H9 (cell line): Measurements from ENCODE around the gene RTP3. TPM values are rescaled to one million over a fixed set of nuclear protein-coding genes. Genes with fewer than 3 reads are reported as not detected.

ENCODE experiments used
- DNase-seq: peaks from one replicate; pipeline ENCODE4 v3.0.0-alpha.2; 2017
- H2AFZ ChIP-seq: one replicate; pipeline ENCODE4 v1.6.1; 2013; ENCODE audit warnings: mild to moderate bottlenecking, low read length, control low read depth, moderate library complexity
- H2AK5ac ChIP-seq: 2 replicates; pipeline ENCODE4 v1.6.1; 2013; ENCODE audit warnings: low read length, control low read depth, mixed read lengths; ENCODE audit not compliant: insufficient read length
- H2BK120ac ChIP-seq: one replicate; pipeline ENCODE4 v1.6.1; 2013; ENCODE audit warnings: low read depth, mild to moderate bottlenecking, low read length, control low read depth, inconsistent platforms; ENCODE audit not compliant: poor library complexity, severe bottlenecking
- H2BK12ac ChIP-seq: 2 replicates; pipeline ENCODE4 v1.6.1; 2013; ENCODE audit warnings: low read length, control low read depth, mixed read lengths, low read depth; ENCODE audit not compliant: insufficient read length
- H2BK15ac ChIP-seq: 2 replicates; pipeline ENCODE4 v1.6.1; 2013; ENCODE audit warnings: low read depth, low read length, control low read depth
- H2BK20ac ChIP-seq: one replicate; pipeline ENCODE4 v1.6.1; 2013; ENCODE audit warnings: low read depth, mild to moderate bottlenecking, low read length, control low read depth, inconsistent platforms; ENCODE audit not compliant: poor library complexity, severe bottlenecking
- H2BK5ac ChIP-seq: 2 replicates; pipeline ENCODE4 v1.6.1; 2013; ENCODE audit warnings: low read length, control low read depth, mixed read lengths; ENCODE audit not compliant: insufficient read length
- H3K14ac ChIP-seq: 2 replicates; pipeline ENCODE4 v1.6.1; 2013; ENCODE audit warnings: low read length, control low read depth; ENCODE audit not compliant: insufficient read depth
- H3K18ac ChIP-seq: 2 replicates; pipeline ENCODE4 v1.6.1; 2013; ENCODE audit warnings: low read depth, mild to moderate bottlenecking, mixed read lengths, low read length, control low read depth; ENCODE audit not compliant: insufficient read length
- H3K23ac ChIP-seq: 2 replicates; pipeline ENCODE4 v1.6.1; 2013; ENCODE audit warnings: low read length, control low read depth, mixed read lengths, low read depth; ENCODE audit not compliant: insufficient read length
- H3K23me2 ChIP-seq: 2 replicates; pipeline ENCODE4 v1.6.1; 2013; ENCODE audit warnings: low read depth, mild to moderate bottlenecking, mixed read lengths, low read length, control low read depth; ENCODE audit not compliant: insufficient read length, poor library complexity, severe bottlenecking
- H3K27ac ChIP-seq: 2 replicates; pipeline ENCODE4 v1.5.1; 2013; ENCODE audit warnings: low read length, control low read depth, mixed read lengths, low read depth; ENCODE audit not compliant: insufficient read length
- H3K27me3 ChIP-seq: 2 replicates; pipeline ENCODE4 v1.6.1; 2013; ENCODE audit warnings: low read length, control low read depth, inconsistent platforms; ENCODE audit not compliant: insufficient read depth
- H3K4ac ChIP-seq: 2 replicates; pipeline ENCODE4 v1.6.1; 2013; ENCODE audit warnings: low read depth, mild to moderate bottlenecking, control low read depth, inconsistent platforms, low read length, moderate library complexity
- H3K4me1 ChIP-seq: 2 replicates; pipeline ENCODE4 v1.6.1; 2013; ENCODE audit warnings: low read length, control low read depth, inconsistent platforms; ENCODE audit not compliant: insufficient read depth
- H3K4me2 ChIP-seq: 2 replicates; pipeline ENCODE4 v1.6.1; 2013; ENCODE audit warnings: low read length, control low read depth, mixed read lengths; ENCODE audit not compliant: insufficient read length, insufficient read depth
- H3K56ac ChIP-seq: 2 replicates; pipeline ENCODE4 v1.6.1; 2013; ENCODE audit warnings: low read depth, mild to moderate bottlenecking, mixed read lengths, low read length, control low read depth; ENCODE audit not compliant: insufficient read length
- H3K79me1 ChIP-seq: 2 replicates; pipeline ENCODE4 v1.6.1; 2013; ENCODE audit warnings: low read depth, mild to moderate bottlenecking, moderate library complexity, low read length, control low read depth, inconsistent platforms; ENCODE audit not compliant: insufficient read depth, poor library complexity, severe bottlenecking
- H3K79me2 ChIP-seq: 2 replicates; pipeline ENCODE4 v1.6.1; 2013; ENCODE audit warnings: low read length, control low read depth, inconsistent platforms; ENCODE audit not compliant: insufficient read depth
- H3K9ac ChIP-seq: 2 replicates; pipeline ENCODE4 v1.6.1; 2013; ENCODE audit warnings: low read length, control low read depth, mixed read lengths; ENCODE audit not compliant: insufficient read length; ENCODE audit errors: extremely low read depth
- H3K9me3 ChIP-seq: one replicate; pipeline ENCODE4 v1.6.1; 2013; ENCODE audit warnings: low read depth, low read length, inconsistent platforms; ENCODE audit not compliant: control insufficient read depth
- H3T11ph ChIP-seq: one replicate; pipeline ENCODE4 v1.6.1; 2013; ENCODE audit warnings: mild to moderate bottlenecking, low read length, control low read depth, inconsistent platforms
- H4K20me1 ChIP-seq: one replicate; pipeline ENCODE4 v1.6.1; 2013; ENCODE audit not compliant: control insufficient read depth, insufficient read length, insufficient read depth
- H4K5ac ChIP-seq: 2 replicates; pipeline ENCODE4 v1.6.1; 2013; ENCODE audit warnings: low read depth, mild to moderate bottlenecking, mixed read lengths, low read length, control low read depth; ENCODE audit not compliant: insufficient read length
- H4K8ac ChIP-seq: replicated peaks from 2 replicates; pipeline ENCODE4 v1.6.1; 2013; ENCODE audit warnings: low read length, control low read depth, mixed read lengths, low read depth; ENCODE audit not compliant: insufficient read length
- H4K91ac ChIP-seq: 2 replicates; pipeline ENCODE4 v1.6.1; 2013; ENCODE audit warnings: low read depth, mild to moderate bottlenecking, moderate library complexity, mixed read lengths, low read length, control low read depth; ENCODE audit not compliant: insufficient read length
- H3K27ac Mint-ChIP-seq, 3 experiments: 2 replicates in 2 of 3; 3 replicates in 1 of 3; pipeline ENCODE4 v1.8.0; 2020 to 2021; ENCODE audit warnings: mixed read lengths in 3 of 3, mild to moderate bottlenecking in 1 of 3, moderate library complexity in 1 of 3
- H3K27me3 Mint-ChIP-seq: 2 replicates; pipeline ENCODE4 v1.8.0; 2021; ENCODE audit warnings: low read depth, mild to moderate bottlenecking, moderate library complexity, mixed read lengths
- H3K36me3 Mint-ChIP-seq, 3 experiments: 2 replicates in 2 of 3; 3 replicates in 1 of 3; pipeline ENCODE4 v1.8.0; 2020 to 2021; ENCODE audit warnings: low read depth in 3 of 3, mixed read lengths in 3 of 3; ENCODE audit not compliant: insufficient read depth in 1 of 3
- H3K4me1 Mint-ChIP-seq, 2 experiments: 2 replicates each; pipeline ENCODE4 v1.8.0; 2020; ENCODE audit warnings: mixed read lengths in 2 of 2
- H3K4me3 Mint-ChIP-seq, 2 experiments: 2 replicates in 1 of 2; 3 replicates in 1 of 2; pipeline ENCODE4 v1.8.0; 2020 to 2021; ENCODE audit warnings: mild to moderate bottlenecking in 2 of 2, mixed read lengths in 2 of 2, moderate library complexity in 1 of 2
- H3K9me3 Mint-ChIP-seq, 2 experiments: 2 replicates in 1 of 2; 3 replicates in 1 of 2; pipeline ENCODE4 v1.8.0; 2020; ENCODE audit warnings: mild to moderate bottlenecking in 2 of 2, mixed read lengths in 2 of 2, moderate library complexity in 1 of 2
- WGBS: extraction: QIAGEN DNeasy Blood & Tissue Kit; methylation state at CpG from one replicate; pipeline ENCODE4 v1.1.7; 2013; ENCODE audit warnings: missing lambda C conversion rate, low lambda C conversion rate, mixed read lengths; ENCODE audit not compliant: insufficient read length; ENCODE audit errors: extremely low coverage; 5-methylcytosine and 5-hydroxymethylcytosine counted together
- total RNA-seq: library from RNA; stranded (reverse); gene quantifications from 2 replicates; pipeline ENCODE4 v1.2.1, GENCODE V29; 2021
- TF ChIP-seq, protein P1 (sequence below): fragments of 200-600 bp; sonication (generic); conservative IDR thresholded peaks from 3 replicates; pipeline ENCODE4 v1.8.0; 2021; ENCODE audit warnings: antibody characterized with exemption, mild to moderate bottlenecking

The RTP3 gene
- total RNA-seq, 1 experiment from 2014 or later, result not detected

DNA sequence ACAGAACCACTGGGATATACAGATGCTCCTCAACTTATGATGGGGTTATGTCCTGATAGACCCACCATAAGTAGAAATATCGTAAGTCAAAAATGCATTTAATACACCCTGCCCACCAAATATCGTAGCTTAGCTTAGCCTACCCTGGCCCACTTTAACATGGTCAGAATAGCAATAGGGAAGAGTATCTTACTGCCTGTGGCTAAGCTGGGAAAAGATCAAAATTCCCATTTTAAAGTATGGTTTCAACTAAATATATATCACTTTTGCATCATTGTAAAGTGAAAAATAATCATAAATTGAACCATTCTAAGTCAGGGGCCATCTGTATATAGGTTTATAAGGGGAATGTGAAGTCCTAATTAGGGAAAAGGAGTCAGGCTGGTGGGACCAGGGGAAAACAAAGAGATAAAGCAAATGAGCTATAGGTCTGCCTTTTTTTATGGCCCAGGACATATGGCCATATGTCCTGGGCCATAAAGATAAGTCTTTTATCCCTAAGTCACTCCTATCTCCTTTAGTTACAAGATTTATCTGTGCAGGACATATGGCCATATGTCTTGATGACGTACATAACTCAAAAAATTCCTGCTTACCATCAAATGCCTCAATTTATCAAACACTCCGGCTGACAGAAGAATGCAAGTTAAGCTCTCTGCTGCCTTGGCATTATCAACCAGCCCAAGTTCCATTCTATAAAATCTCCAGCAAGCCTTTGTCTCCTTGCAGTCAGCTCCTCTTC lies 11.2 kb downstream of the RTP3 start:
- Histone ChIP-seq H4K8ac (no peak overlapping the region), H3K4ac (no peak overlapping the region), H2BK120ac (no peak overlapping the region), H2AK5ac (no peak overlapping the region), H3K79me1 (no peaks in the 10 kb centered on the region), H4K5ac (no peak overlapping the region), H2AFZ (no peak overlapping the region), H3T11ph (no peak overlapping the region), H2BK5ac (no peak overlapping the region), H3K14ac (no peak overlapping the region), H3K27ac (no peak overlapping the region), H3K23ac (no peak overlapping the region), H3K9ac (no peak overlapping the region), H3K4me2 (no peak overlapping the region), H2BK20ac (no peak overlapping the region), H3K27me3 (no peaks in the 10 kb centered on the region), H4K20me1 (no peaks in the 10 kb centered on the region), H2BK15ac (no peak overlapping the region), H2BK12ac (no peak overlapping the region), H4K91ac (no peak overlapping the region), H3K23me2 (no peaks in the 10 kb centered on the region), H3K9me3 (no peaks in the 10 kb centered on the region), H3K79me2 (no peaks in the 10 kb centered on the region), H3K4me1 (peaks cover 18% of the 10 kb centered on the region), H3K18ac (no peak overlapping the region), H3K56ac (no peak overlapping the region)
- Mint-ChIP-seq H3K4me3 (no peak overlapping the region), H3K36me3 (peaks cover 0 to 3% (median 0%) of the 10 kb centered on the region in 3 experiments; a peak in 3 of 7 replicates), H3K27me3 (peaks cover 9% of the 10 kb centered on the region), H3K27ac (no peak overlapping the region), H3K4me1 (peaks cover 25 to 34% of the 10 kb centered on the region in 2 experiments), H3K9me3 (peaks cover 0 to 2% of the 10 kb centered on the region in 2 experiments; a peak in 1 of 5 replicates)
- TF ChIP-seq, protein P1, sequence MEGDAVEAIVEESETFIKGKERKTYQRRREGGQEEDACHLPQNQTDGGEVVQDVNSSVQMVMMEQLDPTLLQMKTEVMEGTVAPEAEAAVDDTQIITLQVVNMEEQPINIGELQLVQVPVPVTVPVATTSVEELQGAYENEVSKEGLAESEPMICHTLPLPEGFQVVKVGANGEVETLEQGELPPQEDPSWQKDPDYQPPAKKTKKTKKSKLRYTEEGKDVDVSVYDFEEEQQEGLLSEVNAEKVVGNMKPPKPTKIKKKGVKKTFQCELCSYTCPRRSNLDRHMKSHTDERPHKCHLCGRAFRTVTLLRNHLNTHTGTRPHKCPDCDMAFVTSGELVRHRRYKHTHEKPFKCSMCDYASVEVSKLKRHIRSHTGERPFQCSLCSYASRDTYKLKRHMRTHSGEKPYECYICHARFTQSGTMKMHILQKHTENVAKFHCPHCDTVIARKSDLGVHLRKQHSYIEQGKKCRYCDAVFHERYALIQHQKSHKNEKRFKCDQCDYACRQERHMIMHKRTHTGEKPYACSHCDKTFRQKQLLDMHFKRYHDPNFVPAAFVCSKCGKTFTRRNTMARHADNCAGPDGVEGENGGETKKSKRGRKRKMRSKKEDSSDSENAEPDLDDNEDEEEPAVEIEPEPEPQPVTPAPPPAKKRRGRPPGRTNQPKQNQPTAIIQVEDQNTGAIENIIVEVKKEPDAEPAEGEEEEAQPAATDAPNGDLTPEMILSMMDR, result no peak
- WGBS, result no CpG with 5 or more reads among the region's 4 CpGs
- no peak for DNase-seq
